Measurements from ENCODE around the gene FBXO10.

The FBXO10 gene

GRCh38 chr9:37547328-37547878 lies 28.8 kb downstream of the FBXO10 start:
- Histone ChIP-seq H3K36me3 (ENCODE audit: control insufficient read depth in 1 of 2, insufficient read depth in 2 of 2, low read length in 2 of 2) (no peaks in the 10 kb centered on the region), H3K27me3 (ENCODE audit: low read depth, low read length) (no peaks in the 10 kb centered on the region)

GRCh38 chr9:37543468-37543867 lies 32.7 kb downstream of the FBXO10 start:
- H3K27me3 ChIP-seq (ENCODE audit: low read depth, low read length), result no peaks in the 10 kb centered on the region
- H3K4me3 ChIP-seq (ENCODE audit: low read depth in 1 of 2, low read length in 2 of 2), result no peak overlapping the region
- H3K9me3 ChIP-seq (ENCODE audit: control insufficient read depth in 1 of 2, low read length in 2 of 2), result no peaks in the 10 kb centered on the region
- no peaks in the 10 kb centered on the region for H3K4me1 ChIP-seq (ENCODE audit: control insufficient read depth in 1 of 2, insufficient read depth in 2 of 2, low read length in 2 of 2)
- H3K27ac ChIP-seq (ENCODE audit: low read length), result no peak overlapping the region
- peaks cover 8 to 19% of the 10 kb centered on the region in 2 donors for H3K36me3 ChIP-seq (ENCODE audit: control insufficient read depth in 1 of 2, insufficient read depth in 2 of 2, low read length in 2 of 2)

More at GRCh38 chr9:37547328-37547878, 28.8 kb downstream of the FBXO10 start:
- H3K9me3 ChIP-seq (ENCODE audit: control insufficient read depth in 1 of 2, low read length in 2 of 2), result no peaks in the 10 kb centered on the region
- H3K4me3 ChIP-seq (ENCODE audit: low read depth in 1 of 2, low read length in 2 of 2), result no peak overlapping the region
- H3K4me1 ChIP-seq (ENCODE audit: control insufficient read depth in 1 of 2, insufficient read depth in 2 of 2, low read length in 2 of 2), result no peaks in the 10 kb centered on the region
- H3K27ac ChIP-seq (ENCODE audit: low read length), result no peak overlapping the region

GRCh38 chr9:37542895-37543294 lies 33.3 kb downstream of the FBXO10 start:
- Histone ChIP-seq H3K4me3 (ENCODE audit: low read depth in 1 of 2, low read length in 2 of 2) (no peak overlapping the region), H3K27ac (ENCODE audit: low read length) (no peak overlapping the region), H3K9me3 (ENCODE audit: control insufficient read depth in 1 of 2, low read length in 2 of 2) (no peaks in the 10 kb centered on the region)

DNA sequence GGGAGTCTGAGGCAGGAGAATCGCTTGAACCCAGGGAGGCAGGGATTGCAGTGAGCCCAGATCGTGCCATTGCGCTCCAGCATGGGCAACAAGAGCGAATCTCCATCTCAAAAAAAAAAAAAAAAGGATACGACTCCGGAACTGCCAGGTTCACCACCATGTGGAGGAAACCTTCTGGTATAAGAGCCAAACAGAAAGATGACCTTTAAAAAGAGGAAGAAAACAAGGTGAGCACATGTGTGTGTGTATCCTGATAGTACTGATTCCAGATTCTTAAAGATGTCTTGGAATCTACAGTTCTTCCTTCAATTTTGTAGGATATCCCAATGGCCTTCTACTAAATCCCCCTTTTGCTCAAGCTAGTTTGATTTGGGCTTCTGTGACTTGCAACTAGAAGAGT lies 33.7 kb downstream of the FBXO10 start:
- H3K4me3 ChIP-seq (ENCODE audit: low read depth in 1 of 2, low read length in 2 of 2), result no peak overlapping the region
- H3K9me3 ChIP-seq (ENCODE audit: control insufficient read depth in 1 of 2, low read length in 2 of 2), result no peaks in the 10 kb centered on the region
- no peaks in the 10 kb centered on the region for H3K27me3 ChIP-seq (ENCODE audit: low read depth, low read length)
- H3K27ac ChIP-seq (ENCODE audit: low read length), result no peak overlapping the region
- no peaks in the 10 kb centered on the region for H3K4me1 ChIP-seq (ENCODE audit: control insufficient read depth in 1 of 2, insufficient read depth in 2 of 2, low read length in 2 of 2)
- peaks cover 11 to 29% of the 10 kb centered on the region in 2 donors for H3K36me3 ChIP-seq (ENCODE audit: control insufficient read depth in 1 of 2, insufficient read depth in 2 of 2, low read length in 2 of 2)

More at GRCh38 chr9:37542895-37543294, 33.3 kb downstream of the FBXO10 start:
- Histone ChIP-seq H3K4me1 (ENCODE audit: control insufficient read depth in 1 of 2, insufficient read depth in 2 of 2, low read length in 2 of 2) (no peaks in the 10 kb centered on the region), H3K36me3 (ENCODE audit: control insufficient read depth in 1 of 2, insufficient read depth in 2 of 2, low read length in 2 of 2) (peaks cover 9 to 25% of the 10 kb centered on the region in 2 donors), H3K27me3 (ENCODE audit: low read depth, low read length) (no peaks in the 10 kb centered on the region)

- no peaks in the 10 kb centered on the region for H3K4me1 ChIP-seq (ENCODE audit: control insufficient read depth in 1 of 2, insufficient read depth in 2 of 2, low read length in 2 of 2)
- no peak overlapping the region for H3K4me3 ChIP-seq (ENCODE audit: low read depth in 1 of 2, low read length in 2 of 2)
- H3K9me3 ChIP-seq (ENCODE audit: control insufficient read depth in 1 of 2, low read length in 2 of 2), result no peaks in the 10 kb centered on the region
- H3K27ac ChIP-seq (ENCODE audit: low read length), result no peak overlapping the region
- H3K27me3 ChIP-seq (ENCODE audit: low read depth, low read length), result no peaks in the 10 kb centered on the region
- H3K36me3 ChIP-seq (ENCODE audit: control insufficient read depth in 1 of 2, insufficient read depth in 2 of 2, low read length in 2 of 2), result peaks cover 20 to 39% of the 10 kb centered on the region in 2 donors
Observed at GRCh38 chr9:37541465-37541864, 34.7 kb downstream of the FBXO10 start.

DNA sequence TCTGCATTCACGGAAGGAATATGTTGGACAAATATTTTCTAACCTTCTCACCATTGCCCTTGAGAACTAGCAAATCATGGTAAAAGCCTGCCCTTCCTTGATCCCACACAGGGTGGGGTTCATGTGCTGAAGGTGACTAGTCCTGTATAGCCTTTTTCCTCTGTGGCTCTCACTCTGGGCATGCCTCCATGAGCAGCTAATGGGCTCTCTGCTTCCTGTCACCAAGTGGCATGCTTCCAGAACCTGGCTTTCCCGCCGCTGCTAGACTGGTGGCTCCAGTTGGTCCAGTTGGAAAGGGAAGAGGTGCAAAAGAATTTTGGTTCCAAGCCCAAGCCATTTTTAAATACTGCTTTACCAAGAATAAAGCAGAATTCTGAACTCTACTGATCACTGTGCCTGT lies 35.5 kb downstream of the FBXO10 start:
- no peaks in the 10 kb centered on the region for H3K4me1 ChIP-seq (ENCODE audit: control insufficient read depth in 1 of 2, insufficient read depth in 2 of 2, low read length in 2 of 2)
- no peaks in the 10 kb centered on the region for H3K9me3 ChIP-seq (ENCODE audit: control insufficient read depth in 1 of 2, low read length in 2 of 2)
- H3K4me3 ChIP-seq (ENCODE audit: low read depth in 1 of 2, low read length in 2 of 2), result no peak overlapping the region
- H3K27me3 ChIP-seq (ENCODE audit: low read depth, low read length), result no peaks in the 10 kb centered on the region
- H3K36me3 ChIP-seq (ENCODE audit: control insufficient read depth in 1 of 2, insufficient read depth in 2 of 2, low read length in 2 of 2), result peaks cover 20 to 43% of the 10 kb centered on the region in 2 donors
- no peak overlapping the region for H3K27ac ChIP-seq (ENCODE audit: low read length)

- no peaks in the 10 kb centered on the region for H3K9me3 ChIP-seq (ENCODE audit: control insufficient read depth in 1 of 2, low read length in 2 of 2)
- H3K27ac ChIP-seq (ENCODE audit: low read length), result no peak overlapping the region
- H3K4me3 ChIP-seq (ENCODE audit: low read depth in 1 of 2, low read length in 2 of 2), result no peak overlapping the region
- no peaks in the 10 kb centered on the region for H3K27me3 ChIP-seq (ENCODE audit: low read depth, low read length)
- H3K4me1 ChIP-seq (ENCODE audit: control insufficient read depth in 1 of 2, insufficient read depth in 2 of 2, low read length in 2 of 2), result no peaks in the 10 kb centered on the region
- peaks cover 20 to 46% of the 10 kb centered on the region in 2 donors for H3K36me3 ChIP-seq (ENCODE audit: control insufficient read depth in 1 of 2, insufficient read depth in 2 of 2, low read length in 2 of 2)
Observed at GRCh38 chr9:37539634-37540033, 36.5 kb downstream of the FBXO10 start.

DNA sequence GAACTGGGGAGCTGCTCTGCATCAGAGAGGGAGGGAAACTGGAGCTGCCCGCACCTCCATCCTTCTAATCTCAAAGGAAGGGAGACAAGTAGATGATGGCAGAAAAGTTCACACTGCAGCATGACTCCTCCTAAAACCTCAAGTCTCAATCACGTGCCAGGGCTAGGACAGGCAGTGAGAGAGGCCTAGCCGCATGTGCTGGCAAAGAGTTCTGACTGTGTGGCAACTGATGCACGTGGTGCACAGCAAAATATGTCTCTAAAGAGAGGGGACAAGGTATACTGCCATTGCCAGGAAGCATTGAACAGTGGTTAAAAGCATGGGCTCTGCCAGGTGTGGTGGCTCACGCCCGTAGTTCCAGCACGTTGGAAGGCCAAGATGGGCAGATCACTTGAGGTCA lies 38.1 kb downstream of the FBXO10 start:
- Histone ChIP-seq H3K4me3 (ENCODE audit: low read depth in 1 of 2, low read length in 2 of 2) (no peak overlapping the region), H3K27me3 (ENCODE audit: low read depth, low read length) (no peaks in the 10 kb centered on the region), H3K9me3 (ENCODE audit: control insufficient read depth in 1 of 2, low read length in 2 of 2) (no peaks in the 10 kb centered on the region), H3K27ac (ENCODE audit: low read length) (no peak overlapping the region), H3K4me1 (ENCODE audit: control insufficient read depth in 1 of 2, insufficient read depth in 2 of 2, low read length in 2 of 2) (no peaks in the 10 kb centered on the region), H3K36me3 (ENCODE audit: control insufficient read depth in 1 of 2, insufficient read depth in 2 of 2, low read length in 2 of 2) (peaks cover 20 to 46% of the 10 kb centered on the region in 2 donors)

DNA sequence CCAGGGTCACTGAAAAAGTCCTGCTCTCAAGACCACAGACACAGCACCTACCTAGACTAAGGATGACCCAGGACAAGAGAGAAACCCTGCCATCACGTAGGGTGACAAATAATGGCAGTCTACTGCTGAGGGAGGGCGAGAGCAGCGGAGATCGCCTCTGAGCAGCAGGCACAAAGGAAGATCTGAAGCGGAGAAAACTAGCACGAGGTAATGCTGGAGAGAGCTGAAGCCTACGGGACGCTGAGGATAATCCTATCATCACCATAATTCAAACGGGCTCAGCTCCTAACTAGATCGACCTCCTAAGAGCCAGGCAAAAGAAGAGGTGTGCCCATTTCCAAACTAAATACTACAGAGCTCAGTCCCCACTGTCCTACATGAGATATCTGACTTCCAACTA lies 41.3 kb downstream of the FBXO10 start:
- Histone ChIP-seq H3K27me3 (ENCODE audit: low read depth, low read length) (no peaks in the 10 kb centered on the region), H3K4me1 (ENCODE audit: control insufficient read depth in 1 of 2, insufficient read depth in 2 of 2, low read length in 2 of 2) (no peaks in the 10 kb centered on the region), H3K36me3 (ENCODE audit: control insufficient read depth in 1 of 2, insufficient read depth in 2 of 2, low read length in 2 of 2) (peaks cover 20 to 47% of the 10 kb centered on the region in 2 donors), H3K4me3 (ENCODE audit: low read depth in 1 of 2, low read length in 2 of 2) (no peak overlapping the region), H3K27ac (ENCODE audit: low read length) (no peak overlapping the region), H3K9me3 (ENCODE audit: control insufficient read depth in 1 of 2, low read length in 2 of 2) (no peaks in the 10 kb centered on the region)

DNA sequence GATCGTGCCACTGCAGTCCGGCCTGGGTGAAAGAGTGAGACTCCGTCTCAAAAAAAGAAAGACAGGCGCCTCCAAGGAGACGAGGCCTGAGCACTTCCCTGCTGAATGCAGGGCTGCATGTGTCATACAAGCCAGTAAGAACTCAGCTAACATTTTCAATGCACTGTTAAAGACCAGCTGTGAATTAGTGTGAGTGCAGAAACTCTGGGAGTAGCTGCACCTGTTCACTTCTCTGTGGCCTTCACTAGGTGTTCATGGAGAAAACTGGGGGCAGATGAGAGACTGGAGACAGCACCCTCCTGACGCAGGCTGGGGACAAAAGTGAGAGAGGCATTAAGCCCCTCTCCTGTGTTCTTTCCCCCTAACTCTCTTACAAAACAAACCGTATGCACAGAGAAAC lies 41.8 kb downstream of the FBXO10 start:
- Histone ChIP-seq H3K4me1 (ENCODE audit: control insufficient read depth in 1 of 2, insufficient read depth in 2 of 2, low read length in 2 of 2) (no peaks in the 10 kb centered on the region), H3K9me3 (ENCODE audit: control insufficient read depth in 1 of 2, low read length in 2 of 2) (no peaks in the 10 kb centered on the region), H3K4me3 (ENCODE audit: low read depth in 1 of 2, low read length in 2 of 2) (no peak overlapping the region), H3K27ac (ENCODE audit: low read length) (no peak overlapping the region), H3K27me3 (ENCODE audit: low read depth, low read length) (no peaks in the 10 kb centered on the region), H3K36me3 (ENCODE audit: control insufficient read depth in 1 of 2, insufficient read depth in 2 of 2, low read length in 2 of 2) (peaks cover 20 to 48% of the 10 kb centered on the region in 2 donors)

- no peaks in the 10 kb centered on the region for H3K4me1 ChIP-seq (ENCODE audit: control insufficient read depth in 1 of 2, insufficient read depth in 2 of 2, low read length in 2 of 2)
- H3K9me3 ChIP-seq (ENCODE audit: control insufficient read depth in 1 of 2, low read length in 2 of 2), result no peaks in the 10 kb centered on the region
- peak overlapping the region; percentile 27 for H3K27ac ChIP-seq (ENCODE audit: low read length)
- no peaks in the 10 kb centered on the region for H3K27me3 ChIP-seq (ENCODE audit: low read depth, low read length)
- H3K36me3 ChIP-seq (ENCODE audit: control insufficient read depth in 1 of 2, insufficient read depth in 2 of 2, low read length in 2 of 2), result peaks cover 28 to 41% of the 10 kb centered on the region in 2 donors
- no peak overlapping the region for H3K4me3 ChIP-seq (ENCODE audit: low read depth in 1 of 2, low read length in 2 of 2)
Observed at GRCh38 chr9:37531699-37532098, 44.5 kb downstream of the FBXO10 start.

All from muscle layer of duodenum (tissue), 2 donors.